ENCODE measurements around the gene IL23R.

The IL23R gene

DNA sequence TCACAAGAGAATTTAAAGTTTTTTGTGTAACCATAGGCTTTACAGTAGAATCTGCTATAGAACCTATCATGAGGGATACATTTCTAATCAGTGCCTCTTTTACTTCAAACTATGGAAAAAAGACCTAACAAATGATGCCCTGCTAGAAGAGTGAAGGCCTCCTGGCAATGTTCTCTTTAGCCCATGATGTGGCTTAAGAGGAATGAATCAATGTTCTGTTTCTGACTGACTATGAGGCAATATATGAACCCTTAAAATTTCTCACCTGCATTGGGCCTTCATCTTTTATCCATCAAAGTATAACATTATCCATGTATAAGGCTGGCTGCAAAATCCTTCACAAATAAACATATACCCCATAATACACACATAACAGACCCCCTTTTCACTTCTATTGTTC is 75.8 kb downstream of the IL23R start:
- no peak for DNase-seq (ENCODE audit: low read depth)

DNA sequence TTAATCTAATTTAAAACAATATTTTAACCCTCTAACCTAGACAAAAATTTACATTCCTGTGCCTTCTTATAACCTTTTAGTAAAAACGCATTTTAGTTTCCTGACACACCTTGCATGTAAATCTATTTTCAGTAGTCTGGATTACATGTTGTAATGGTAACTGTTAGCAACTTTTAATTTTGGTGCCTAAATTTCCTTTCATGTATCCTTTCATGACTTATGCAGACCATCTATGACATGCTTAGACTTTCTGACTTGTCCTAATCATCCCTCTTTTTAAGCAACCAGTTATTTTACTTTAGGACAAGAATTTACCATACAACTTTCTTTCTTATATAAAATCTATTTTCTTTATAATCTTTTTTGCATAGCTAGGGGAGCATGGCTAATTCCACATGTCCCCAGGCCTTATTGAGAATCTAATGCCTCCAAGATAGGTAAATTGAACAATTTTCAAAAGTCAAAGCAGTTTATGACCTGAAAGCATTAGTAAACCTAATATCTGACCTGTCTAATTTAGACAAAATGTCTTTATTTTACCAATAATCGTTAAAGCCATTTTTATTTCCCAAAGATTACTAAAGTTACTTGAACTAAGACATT is 83.9 kb downstream of the IL23R start:
- peak; percentile 35 for DNase-seq (ENCODE audit: low read depth)

DNA sequence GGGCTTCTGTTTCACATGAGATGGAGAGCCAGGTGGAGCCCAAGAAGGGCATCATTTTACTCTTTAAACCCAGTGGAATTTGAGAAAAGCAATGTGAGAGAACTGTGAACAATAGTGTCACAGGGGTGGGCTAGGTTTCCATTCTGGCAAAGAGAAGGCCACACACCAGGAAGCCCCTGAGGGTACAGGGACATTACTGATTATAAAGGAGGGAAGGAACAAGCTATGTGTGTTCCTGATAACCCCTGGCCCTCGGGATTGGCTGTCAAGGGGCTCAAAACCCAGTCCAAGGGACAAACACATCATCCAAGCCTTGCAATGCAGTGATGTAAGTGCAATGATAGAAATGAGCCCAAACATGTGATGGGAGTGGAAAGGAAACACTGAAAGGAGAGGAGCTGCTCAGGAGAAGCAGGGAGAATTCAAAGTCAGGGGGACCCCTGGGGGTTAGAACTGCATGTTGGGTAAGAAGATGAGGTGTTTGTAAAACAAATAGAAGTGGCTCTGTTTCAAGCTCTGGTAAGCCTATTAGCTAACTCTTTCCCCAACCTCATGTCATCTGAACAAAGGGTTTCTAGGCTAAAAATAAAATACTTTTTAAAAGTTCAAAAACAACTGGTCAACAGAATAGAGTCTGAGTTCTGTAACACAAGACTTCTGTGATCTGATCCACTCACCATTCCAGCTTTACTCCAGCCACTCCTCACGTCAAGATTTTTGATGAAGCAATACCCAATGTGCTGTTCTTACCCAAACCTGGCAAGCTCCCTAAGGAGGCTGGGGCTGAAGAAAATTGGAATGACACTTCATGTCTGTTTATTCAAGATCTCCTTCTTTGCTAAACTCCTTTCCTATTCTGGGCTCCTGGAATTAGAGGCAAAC is 90.3 kb downstream of the IL23R start:
- no peak for DNase-seq (ENCODE audit: low read depth)

DNA sequence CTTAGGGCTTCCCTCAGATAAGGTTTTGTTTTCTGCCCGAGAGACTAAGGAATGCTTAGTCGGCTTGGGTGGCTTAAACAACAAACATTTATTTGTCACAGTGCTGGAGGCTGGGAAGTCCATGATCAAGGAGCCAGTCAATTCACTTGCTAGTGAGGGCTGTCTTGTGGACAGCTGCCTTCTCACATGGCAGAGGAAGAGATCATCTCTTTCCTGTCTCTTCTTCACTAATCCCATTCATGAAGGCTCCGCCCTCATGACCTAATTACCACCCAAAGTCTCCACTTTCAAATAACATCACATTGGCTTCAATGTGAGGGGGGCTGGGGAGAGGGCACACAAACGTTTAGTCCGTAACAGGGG is 90.9 kb downstream of the IL23R start:
- no peak for DNase-seq (ENCODE audit: low read depth)

DNA sequence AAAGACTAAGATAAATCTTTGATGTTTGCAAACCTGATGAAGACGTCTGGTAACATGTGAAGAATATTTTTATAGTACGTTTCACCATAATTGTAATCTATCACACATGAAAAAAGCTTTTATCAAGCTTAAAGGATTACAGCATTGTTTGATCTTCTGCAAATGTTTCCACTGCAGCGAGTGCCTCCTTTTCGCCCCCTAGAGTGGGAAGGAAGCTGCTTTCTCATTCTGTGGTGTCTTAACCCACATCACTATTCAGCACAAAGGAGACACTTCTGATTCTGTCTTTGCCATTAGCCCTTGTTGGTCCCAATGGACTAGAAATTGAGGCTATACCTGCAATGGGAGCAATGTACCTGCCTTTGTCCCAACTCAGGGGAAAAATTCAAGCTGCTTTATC is 95.4 kb downstream of the IL23R start:
- no peak for DNase-seq (ENCODE audit: low read depth)

DNA sequence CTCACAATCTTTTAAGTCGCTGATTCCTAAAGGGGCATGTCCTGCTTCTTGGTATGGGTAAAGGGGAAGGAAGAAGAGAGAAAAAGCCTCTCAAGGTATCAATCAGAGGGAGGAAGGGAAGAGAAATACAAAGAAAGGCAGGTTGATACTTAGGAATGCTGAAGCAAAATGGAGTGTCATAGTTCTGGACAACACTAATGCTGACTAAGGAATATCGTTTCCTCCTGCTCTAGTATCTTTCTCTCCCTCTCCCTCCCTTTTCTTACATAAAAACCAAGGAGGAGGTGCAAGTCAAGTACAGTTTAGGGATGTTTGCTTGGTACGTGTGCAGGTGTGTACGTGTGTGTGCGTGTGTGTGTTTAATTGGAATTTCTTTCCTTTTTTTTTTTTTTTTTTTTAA is 96.5 kb downstream of the IL23R start:
- DNase-seq (ENCODE audit: low read depth): no peak

DNA sequence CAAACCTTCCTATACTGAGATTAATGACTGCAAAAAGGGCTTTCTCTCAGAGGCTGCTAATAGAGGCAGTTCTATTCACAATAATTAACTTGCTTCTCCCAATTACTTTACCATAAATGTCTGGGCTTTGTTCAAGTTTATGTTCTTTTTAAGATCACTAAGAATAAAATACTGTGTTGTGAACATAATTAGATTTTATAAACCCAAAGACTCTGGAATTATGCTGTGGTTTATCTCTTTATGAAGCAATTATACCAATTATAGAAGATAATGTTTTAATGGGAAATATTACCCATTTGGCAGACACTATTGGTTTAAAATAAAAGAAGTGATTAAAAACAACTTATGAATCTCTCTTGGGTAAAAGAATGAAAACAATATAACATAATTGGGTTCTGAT is 97.9 kb downstream of the IL23R start:
- DNase-seq (ENCODE audit: low read depth): no peak

DNA sequence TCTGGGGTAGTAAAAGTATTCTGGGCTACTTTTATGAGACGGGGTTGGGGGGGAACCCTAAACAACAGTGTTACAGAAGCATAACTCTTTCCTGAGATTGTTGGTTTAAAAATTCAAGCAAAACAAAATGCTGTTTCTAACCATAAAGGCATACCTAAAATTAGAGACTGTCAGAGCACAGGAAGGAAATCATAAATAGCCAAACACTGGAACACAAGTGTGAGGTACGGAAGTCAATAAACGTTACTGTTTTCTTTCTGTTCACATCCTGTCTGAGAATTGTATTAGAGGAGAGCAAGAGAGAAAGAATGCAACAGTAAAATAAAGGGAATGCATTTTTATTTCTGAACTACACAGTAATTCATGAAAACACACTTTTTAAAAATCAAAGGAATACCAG is 98.6 kb downstream of the IL23R start:
- no peak for DNase-seq (ENCODE audit: low read depth)

DNA sequence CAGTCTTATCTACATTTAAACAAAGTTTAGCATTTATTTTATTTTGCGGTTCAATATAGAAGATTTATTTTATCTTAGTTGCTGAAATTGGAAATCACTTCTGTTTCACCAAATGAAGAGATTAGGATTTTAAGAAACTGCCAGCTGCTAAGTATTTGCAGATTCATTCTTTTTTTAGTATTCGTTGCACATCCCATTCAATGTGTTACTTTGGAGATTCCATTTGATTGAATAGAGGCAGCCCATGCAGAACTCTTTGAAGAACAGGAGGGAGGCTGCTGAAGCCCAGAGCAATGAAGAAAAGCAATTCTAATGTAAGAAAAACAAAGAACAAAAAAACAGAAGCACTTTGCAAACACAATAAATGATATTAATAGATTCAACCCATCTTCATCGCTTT is 102.8 kb downstream of the IL23R start:
- no peak for DNase-seq (ENCODE audit: low read depth)

DNA sequence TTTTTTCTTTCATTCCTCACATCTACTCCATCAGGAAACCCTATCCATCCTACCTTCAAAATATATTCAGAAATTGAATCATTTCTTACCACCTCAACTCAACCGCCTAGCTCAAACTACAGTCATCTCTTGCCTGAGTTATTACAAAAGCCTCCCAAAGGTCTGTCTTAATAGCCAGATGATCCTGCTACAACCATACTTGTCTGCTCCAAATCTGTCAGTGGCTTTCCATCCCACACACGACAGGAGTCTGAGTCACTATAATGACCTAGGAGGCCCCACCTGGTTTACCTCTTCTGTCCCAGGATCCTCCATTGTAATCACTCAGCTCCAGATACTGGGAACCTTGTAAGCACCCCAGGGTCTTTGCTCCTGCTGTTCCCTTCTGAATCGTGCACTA is 104.3 kb downstream of the IL23R start:
- DNase-seq (ENCODE audit: low read depth): no peak

DNA sequence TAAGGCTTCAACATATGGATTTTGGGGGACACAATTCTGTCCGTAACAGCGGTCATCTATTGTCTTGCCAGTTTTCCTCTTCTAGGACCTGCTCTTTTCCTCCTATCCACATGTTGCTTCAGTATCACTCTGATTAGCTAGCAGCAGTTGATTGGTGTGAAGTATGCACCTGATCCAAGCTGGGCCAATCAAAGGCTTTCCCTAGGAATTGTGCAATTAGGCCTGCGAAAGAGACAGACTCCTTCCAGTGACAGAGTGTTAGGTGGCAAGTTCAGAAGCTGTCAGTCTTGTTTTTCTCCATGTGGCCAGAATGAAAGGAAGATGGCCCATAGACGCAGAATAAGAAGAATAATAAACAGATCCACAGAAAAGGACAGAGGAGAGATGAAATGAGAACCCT is 107.3 kb downstream of the IL23R start:
- no peak for DNase-seq (ENCODE audit: low read depth)

DNA sequence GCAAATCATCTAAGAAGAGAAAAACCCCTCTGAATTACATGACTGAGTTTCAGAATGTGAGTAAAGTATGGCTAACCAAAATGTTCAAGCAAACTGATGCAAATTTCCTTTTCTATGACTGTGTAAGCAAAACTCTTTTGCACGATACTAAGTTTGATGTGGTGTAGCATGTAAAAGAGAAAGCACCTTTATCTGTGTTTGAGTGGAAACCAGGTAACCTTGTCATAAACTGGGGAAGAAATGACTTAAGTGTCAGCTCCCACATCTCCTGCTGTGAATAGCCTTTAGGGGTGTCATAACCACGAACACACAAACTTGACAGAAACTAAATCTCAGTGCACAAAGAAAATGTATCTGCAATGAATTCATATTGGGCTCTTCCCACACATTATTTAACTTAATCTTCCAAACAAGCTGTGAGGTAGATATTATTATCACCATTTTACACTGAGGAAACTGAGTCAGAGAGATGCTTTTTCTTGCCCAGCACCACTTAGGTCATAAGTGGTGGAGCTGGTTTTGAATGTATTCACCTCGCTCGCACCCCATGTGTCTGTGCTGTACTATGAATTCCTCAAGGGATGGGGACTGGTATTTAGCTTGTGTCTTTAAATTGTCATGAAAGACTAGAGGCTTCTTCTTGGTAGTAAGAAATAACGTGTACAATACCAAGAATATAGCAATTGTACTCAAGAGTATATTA is 108.5 kb downstream of the IL23R start:
- no peak for DNase-seq (ENCODE audit: low read depth)

DNA sequence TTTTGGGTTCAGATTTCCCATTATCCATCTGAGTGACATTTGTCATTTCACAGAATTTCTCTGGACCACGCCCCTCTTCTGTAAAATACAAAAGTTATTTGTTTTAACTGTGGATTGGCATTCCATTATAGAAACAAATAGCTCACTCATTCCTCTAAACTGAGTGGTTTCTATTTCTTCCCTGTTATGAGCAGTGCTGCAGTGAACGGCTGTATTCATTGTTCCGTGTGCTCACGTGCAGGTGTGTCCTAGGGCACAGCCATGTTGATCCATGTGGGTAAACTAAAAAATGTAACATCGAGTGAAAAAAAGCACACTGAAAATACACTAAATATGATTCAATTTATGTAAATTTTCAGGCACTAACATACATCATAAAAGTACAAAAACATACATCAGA is 114.4 kb downstream of the IL23R start:
- DNase-seq (ENCODE audit: low read depth): no peak

DNA sequence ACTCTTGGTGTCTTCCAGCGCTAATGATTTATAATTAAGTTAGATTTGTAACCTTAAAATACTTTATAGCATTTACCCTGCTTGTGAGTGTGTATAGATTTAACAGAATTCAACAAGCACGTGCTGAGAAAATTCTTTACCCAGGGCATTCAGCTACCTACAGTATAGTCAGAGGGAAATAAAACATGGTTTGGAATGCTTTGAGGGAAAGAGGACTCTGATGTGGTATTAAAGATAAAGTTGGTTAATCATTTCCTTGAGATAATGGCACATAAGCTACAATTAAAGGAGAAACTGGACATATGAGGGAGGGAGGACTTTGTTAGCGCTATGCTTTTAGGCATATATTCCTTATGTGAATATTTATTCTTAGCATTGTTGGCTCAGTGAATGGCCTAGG is 115.0 kb downstream of the IL23R start:
- DNase-seq (ENCODE audit: low read depth): no peak

DNA sequence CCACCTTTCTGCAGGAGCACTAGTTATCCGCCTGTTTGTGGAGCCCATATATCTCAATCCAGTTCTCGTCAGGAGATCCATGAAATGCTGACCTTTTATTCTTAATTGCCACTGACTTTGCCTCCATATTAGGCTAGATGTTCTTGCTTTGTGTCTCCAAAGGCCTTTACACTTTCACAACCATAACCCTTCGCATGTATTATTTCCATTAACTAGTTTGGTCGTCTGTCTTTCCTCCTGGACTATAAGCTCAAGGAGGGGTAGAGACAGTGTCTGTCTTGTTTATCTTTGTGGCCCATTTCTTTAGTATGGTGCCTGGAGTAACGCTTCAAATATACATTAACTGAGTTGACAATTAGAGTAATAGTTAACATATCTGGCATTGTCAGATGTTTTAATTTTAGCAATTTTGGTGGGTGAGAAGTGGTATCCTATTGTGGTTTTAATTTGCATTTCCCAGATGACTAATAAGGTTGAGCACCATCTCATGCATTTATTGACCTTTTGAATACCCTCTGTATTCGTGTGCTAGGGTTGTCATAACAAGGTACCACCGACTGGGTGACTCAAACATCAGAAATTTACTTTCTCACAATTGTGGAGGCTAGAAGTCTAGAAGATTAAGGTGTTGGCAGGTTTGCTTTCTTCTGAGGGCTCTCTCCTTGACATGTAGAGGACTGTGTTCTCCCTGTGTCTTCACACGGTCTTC is 119.7 kb downstream of the IL23R start:
- peak; percentile 56 for DNase-seq (ENCODE audit: low read depth)

DNA sequence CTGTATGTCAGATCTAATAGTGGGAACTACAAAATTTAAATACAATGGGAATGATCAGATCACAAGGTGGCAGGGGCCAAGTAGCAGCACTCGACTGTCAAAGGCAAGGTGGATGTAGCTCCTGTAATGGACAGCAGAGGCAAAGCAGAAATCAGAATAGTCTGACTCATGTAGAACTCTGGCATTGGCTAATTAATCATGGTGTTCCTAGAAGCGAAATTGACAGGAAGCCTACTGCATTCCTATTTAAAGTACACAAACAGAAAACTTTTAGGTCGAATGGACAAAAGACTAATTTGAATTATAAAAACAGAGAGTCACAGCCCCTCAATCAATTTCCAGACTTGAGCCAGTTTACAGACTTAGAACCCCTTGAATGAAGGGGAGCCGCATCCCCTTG is 124.0 kb downstream of the IL23R start:
- no peak for DNase-seq (ENCODE audit: low read depth)

DNA sequence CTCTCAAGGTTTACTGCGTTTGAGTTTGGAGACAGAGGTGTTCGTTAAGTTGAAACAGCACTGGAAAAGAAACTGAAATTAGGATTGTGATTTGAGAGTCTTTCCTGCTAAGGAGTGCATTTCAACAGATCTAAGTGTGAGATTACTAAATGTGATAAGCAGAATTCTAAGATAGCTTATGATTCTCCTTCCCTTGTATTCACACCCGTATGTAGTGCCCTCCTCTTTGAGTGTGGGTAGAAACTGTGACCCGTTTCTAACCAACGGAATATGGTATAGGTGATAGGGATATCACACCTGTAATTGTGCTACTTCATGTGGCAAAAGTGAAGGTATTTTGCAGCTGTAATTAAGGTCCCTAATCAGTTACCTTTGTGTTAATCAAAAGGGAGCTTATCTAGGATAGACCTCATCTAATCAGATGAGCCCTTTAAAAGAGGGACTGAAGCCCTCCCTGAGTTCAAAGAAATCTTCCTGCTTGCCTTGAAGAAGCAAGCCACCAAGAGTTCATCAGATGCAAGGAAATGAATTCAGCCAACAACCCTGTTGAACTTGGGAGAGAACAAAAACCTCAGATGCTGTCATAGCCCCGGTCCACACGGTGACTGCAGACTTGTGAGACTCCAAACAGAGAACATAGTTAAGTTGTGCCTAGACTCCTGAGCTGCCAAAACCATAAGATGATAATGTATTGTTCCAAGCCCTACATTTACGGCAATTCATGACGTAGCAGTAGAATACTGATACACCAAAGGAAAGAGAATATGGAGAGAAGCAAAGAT is 128.8 kb downstream of the IL23R start:
- DNase-seq (ENCODE audit: low read depth): no peak

DNA sequence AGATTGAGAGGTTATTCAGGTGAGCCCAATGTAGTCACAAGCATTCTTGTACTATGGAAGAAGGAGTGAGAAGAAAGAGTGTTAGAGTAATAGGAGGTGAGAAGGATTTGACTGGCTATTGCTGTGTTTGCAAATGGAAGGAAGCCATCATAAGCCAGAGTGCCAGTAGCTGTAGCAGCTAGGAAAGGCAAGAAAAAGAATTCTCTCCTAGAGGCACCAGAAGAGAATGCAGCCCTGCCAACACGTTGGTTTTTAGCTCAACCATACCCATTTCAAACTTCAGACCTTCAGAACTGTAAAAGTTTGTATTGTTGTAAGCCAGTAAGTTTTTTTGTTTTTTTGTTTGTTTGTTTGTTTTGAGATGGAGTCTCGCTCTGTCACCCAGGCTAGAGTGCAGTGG is 132.5 kb downstream of the IL23R start:
- no peak for DNase-seq (ENCODE audit: low read depth)

DNA sequence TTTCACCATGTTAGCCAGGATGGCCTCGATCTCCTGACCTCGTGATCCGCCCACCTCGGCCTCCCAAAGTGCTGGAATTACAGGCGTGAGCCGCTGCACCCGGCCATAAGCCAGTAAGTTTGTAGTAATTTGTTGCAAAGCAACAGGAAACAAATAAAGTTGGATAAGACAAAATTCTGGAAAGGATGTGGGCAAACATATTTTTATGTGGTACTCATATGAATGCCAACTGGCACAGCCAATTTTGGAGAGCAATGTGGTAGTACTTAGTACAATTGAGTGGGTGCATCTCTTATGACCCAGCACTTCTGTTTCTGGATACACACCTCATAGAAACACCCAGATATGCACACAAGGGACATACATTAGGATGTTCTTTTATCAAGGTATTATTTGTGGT is 133.0 kb downstream of the IL23R start:
- no peak for DNase-seq (ENCODE audit: low read depth)

DNA sequence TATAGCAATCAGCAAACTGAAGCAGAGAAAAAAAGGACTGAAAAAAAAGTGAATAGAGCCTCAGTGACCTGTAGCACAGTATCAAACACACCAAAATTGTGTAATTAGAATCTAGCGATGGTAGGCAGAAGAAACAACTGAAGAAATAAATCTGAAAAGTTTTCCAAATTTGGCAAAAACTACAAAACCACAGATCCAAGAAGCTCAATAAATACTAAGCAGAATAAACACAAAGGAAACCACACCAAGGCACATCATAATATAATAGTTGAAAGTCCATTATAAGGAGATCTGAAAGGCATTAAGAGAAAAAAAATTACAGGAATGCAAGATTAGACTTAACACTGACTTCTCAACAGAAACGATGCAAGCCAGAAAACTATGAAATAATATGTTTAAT is 134.3 kb downstream of the IL23R start:
- no peak for DNase-seq (ENCODE audit: low read depth)

DNA sequence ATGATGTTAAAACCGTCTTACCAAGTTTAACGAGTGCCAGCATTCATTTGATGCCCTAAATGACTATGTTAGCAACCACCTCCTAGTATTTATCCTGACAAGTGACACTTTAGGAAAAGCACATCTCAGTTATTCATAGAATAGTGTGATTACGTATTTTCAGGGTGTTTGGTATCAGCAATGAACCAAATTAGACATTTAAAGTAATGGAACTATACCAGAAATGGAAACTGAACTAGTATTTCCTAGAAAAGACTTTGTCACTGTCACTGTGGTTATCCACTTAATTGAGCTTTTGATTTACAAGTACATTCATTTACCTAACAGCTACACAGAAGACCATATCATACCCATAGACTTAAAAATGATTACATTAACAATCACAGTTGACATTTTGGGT is 137.8 kb downstream of the IL23R start:
- no peak for DNase-seq (ENCODE audit: low read depth)

DNA sequence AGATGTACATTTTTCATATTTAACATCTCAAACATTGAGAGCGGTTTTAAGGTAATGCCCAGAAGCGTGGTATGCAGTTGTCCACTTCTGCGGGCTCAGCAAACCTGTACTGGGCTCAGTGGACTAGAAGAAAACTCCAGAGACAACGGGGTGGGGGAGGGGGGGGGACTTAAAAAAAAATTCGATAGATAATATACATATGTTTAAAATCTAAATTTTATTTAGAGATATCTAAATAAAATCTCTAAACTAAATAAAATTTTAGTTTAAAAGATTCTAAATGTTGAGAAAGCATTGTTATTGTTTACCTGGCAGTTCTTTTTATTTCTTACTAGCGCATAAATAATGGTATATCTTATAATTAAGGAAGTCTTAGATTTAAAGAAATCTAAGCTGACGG is 140.3 kb downstream of the IL23R start:
- DNase-seq (ENCODE audit: low read depth): no peak
